GM12878 (cell line): ENCODE measurements around the gene SNCA. TPM values are rescaled to one million over a fixed set of nuclear protein-coding genes. Genes with fewer than 3 reads are reported as not detected.

ENCODE experiments used
- ATAC-seq: fragments of 200-7000 bp; cut with Tn5 transposase; 3 replicates; pipeline ENCODE4 v1.9.1; 2020; ENCODE audit warnings: mild to moderate bottlenecking, moderate library complexity
- BruUV-seq: library from RNA; stranded (reverse); fragments of 400-500 nt; replicated peaks from 2 replicates; lab custom pipeline; 2021; lab: Mats Ljungman, UMichigan
- CTCF ChIA-PET: fragments of 300-600 bp; sonication (Branson Sonifier 250); formaldehyde crosslinking; extraction: SDS; loops from one replicate; lab custom pipeline; 2021; ENCODE audit warnings: inconsistent platforms; lab: Yijun Ruan, JAX
- POLR2A ChIA-PET: fragments of 350-600 bp; formaldehyde crosslinking; extraction: SDS; loops from one replicate; lab custom pipeline; 2021; ENCODE audit warnings: inconsistent platforms; lab: Charles Lee
- RAD21 ChIA-PET: fragments of 300-600 bp; sonication (Branson Sonifier 250); formaldehyde crosslinking; loops from one replicate; lab custom pipeline; 2023; ENCODE audit warnings: antibody characterized with exemption; ENCODE audit not compliant: unreplicated experiment; lab: Charles Lee
- SMC1A ChIA-PET: fragments of 300-600 bp; sonication (Branson Sonifier 250); formaldehyde crosslinking; loops from one replicate; lab custom pipeline; 2023; ENCODE audit not compliant: unreplicated experiment, uncharacterized antibody; lab: Charles Lee
- DNase-seq: peaks from one replicate; pipeline ENCODE4 v3.0.0-alpha.2; 2011; ENCODE audit warnings: low read depth, low spot score
- FAIRE-seq: peaks from 3 replicates; lab custom pipeline; 2011; peaks lifted over from hg19 to GRCh38; lab: Jason Lieb, UNC
- H2AFZ ChIP-seq: 2 replicates; pipeline ENCODE4 v1.6.0; 2011; ENCODE audit warnings: low read depth, low read length, control low read depth; ENCODE audit not compliant: control insufficient read depth
- H3K27ac ChIP-seq: 2 replicates; pipeline ENCODE4 v1.5.1; 2011; ENCODE audit warnings: control low read depth; ENCODE audit not compliant: control insufficient read depth, insufficient read depth
- H3K27me3 ChIP-seq, 2 experiments: replicated peaks in 1 of 2; 2 replicates each; pipeline versions ENCODE4 v1.6.0 to v1.6.1; 2011; ENCODE audit warnings: low read length in 1 of 2; ENCODE audit not compliant: control insufficient read depth in 2 of 2, insufficient read depth in 2 of 2
- H3K36me3 ChIP-seq, 2 experiments: 2 replicates each; pipeline ENCODE4 v1.5.1; 2011; ENCODE audit warnings: low read length in 1 of 2; ENCODE audit not compliant: control insufficient read depth in 2 of 2, insufficient read depth in 2 of 2
- H3K4me1 ChIP-seq: 2 replicates; pipeline ENCODE4 v1.6.1; 2011; ENCODE audit warnings: mild to moderate bottlenecking, low read length, moderate library complexity, mixed read lengths; ENCODE audit not compliant: control insufficient read depth, insufficient read depth
- H3K4me2 ChIP-seq: 2 replicates; pipeline ENCODE4 v1.6.0; 2011; ENCODE audit warnings: control low read depth; ENCODE audit not compliant: control insufficient read depth, insufficient read depth
- H3K4me3 ChIP-seq: fragments of 200-600 bp; sonication (generic); 2 replicates; pipeline ENCODE4 v1.5.1; 2016
- H3K79me2 ChIP-seq: 2 replicates; pipeline ENCODE4 v1.6.0; 2011; ENCODE audit warnings: low read length; ENCODE audit not compliant: control insufficient read depth, insufficient read depth
- H3K9ac ChIP-seq: 2 replicates; pipeline ENCODE4 v1.8.0; 2011; ENCODE audit warnings: low read length, control low read depth, mixed read lengths; ENCODE audit not compliant: control insufficient read depth, insufficient read depth
- H3K9me3 ChIP-seq: replicated peaks from 3 replicates; pipeline ENCODE4 v1.5.1; 2011; ENCODE audit warnings: mild to moderate bottlenecking, low read length; ENCODE audit not compliant: control insufficient read depth, insufficient read depth
- H4K20me1 ChIP-seq: 2 replicates; pipeline ENCODE4 v1.6.0; 2011; ENCODE audit not compliant: control insufficient read depth, insufficient read depth
- ATF2 ChIP-seq: IDR thresholded peaks from 2 replicates; pipeline ENCODE4 v1.6.1; 2012; ENCODE audit warnings: low read length, inconsistent platforms
- BHLHE40 ChIP-seq, 2 experiments: fragments of 450-650 bp in 1 of 2; IDR thresholded peaks; 2 replicates each; pipeline ENCODE4 v1.6.1; 2011 to 2017; ENCODE audit warnings: low read depth in 2 of 2, borderline replicate concordance in 1 of 2, improper control_type of control experiment in 1 of 2, low read length in 1 of 2, mild to moderate bottlenecking in 1 of 2
- CEBPZ ChIP-seq: fragments of 150-350 bp; IDR thresholded peaks from 2 replicates; pipeline ENCODE4 v1.6.1; 2016; ENCODE audit warnings: low read depth, low read length
- EZH2 ChIP-seq: IDR thresholded peaks from 2 replicates; pipeline ENCODE4 v1.6.1; 2012; ENCODE audit warnings: low read depth, mild to moderate bottlenecking, control low read depth, inconsistent platforms, low read length, borderline replicate concordance; ENCODE audit not compliant: control insufficient read depth
- IRF5 ChIP-seq: fragments of 450-650 bp; IDR thresholded peaks from 2 replicates; pipeline ENCODE4 v1.6.1; 2017; ENCODE audit warnings: borderline replicate concordance
- KAT2A ChIP-seq: conservative IDR thresholded peaks from 2 replicates; pipeline ENCODE4 v1.6.1; 2011; ENCODE audit warnings: low read depth, low read length; ENCODE audit not compliant: control insufficient read depth
- MEF2B ChIP-seq: fragments of 450-650 bp; IDR thresholded peaks from 2 replicates; pipeline ENCODE4 v1.6.1; 2018; ENCODE audit warnings: mild to moderate bottlenecking, moderate library complexity; ENCODE audit not compliant: partially characterized antibody, poor library complexity, severe bottlenecking
- MLLT1 ChIP-seq: fragments of 450-650 bp; IDR thresholded peaks from 2 replicates; pipeline ENCODE4 v1.6.1; 2016; ENCODE audit warnings: mild to moderate bottlenecking
- NFYB ChIP-seq: IDR thresholded peaks from 2 replicates; pipeline ENCODE4 v1.6.1; 2011; ENCODE audit warnings: low read depth, mild to moderate bottlenecking, low read length, improper control_type of control experiment, moderate library complexity; ENCODE audit not compliant: insufficient read depth
- NKRF ChIP-seq: fragments of 450-650 bp; conservative IDR thresholded peaks from 2 replicates; pipeline ENCODE4 v1.6.1; 2017; ENCODE audit warnings: mild to moderate bottlenecking, moderate library complexity
- WGBS: methylation state at CpG from one replicate; pipeline ENCODE4 v1.1.6; 2016; ENCODE audit warnings: low lambda C conversion rate; ENCODE audit not compliant: insufficient replicate concordance, insufficient coverage; ENCODE audit errors: missing lambda C conversion rate; 5-methylcytosine and 5-hydroxymethylcytosine counted together
- in situ Hi-C: fragments of 300-500 bp; cut with MboI; formaldehyde crosslinking; loops from 9 replicates; pipeline ENCODE4 v1.14.3; 2018; ENCODE audit warnings: mixed read lengths
- intact Hi-C: fragments of 100-400 bp; cut with micrococcal nuclease; formaldehyde crosslinking; loops from one replicate; pipeline ENCODE4 v1.14.2; 2022; ENCODE audit not compliant: unreplicated experiment
- polyA plus RNA-seq, 11 experiments: library from polyadenylated mRNA; depleted of rRNA in 4 of 11; unstranded in 6 of 11; stranded (reverse) in 5 of 11; fragments of >200 nt; fragmentation: Nextera tagmentation in 4 of 11; fragmentation: Illumina TruSeq in 1 of 11; extraction: Ambion mirVana in 4 of 11; extraction: Trizol in 1 of 11; gene quantifications; 1 replicate in 1 of 11; 2 replicates in 10 of 11; pipeline versions ENCODE4 v1.2.1 to v1.2.3, GENCODE V29; 2011 to 2016; ENCODE audit warnings: inconsistent platforms in 2 of 11, missing spikeins in 2 of 11, low read depth in 1 of 11
- total RNA-seq, 4 experiments: library from RNA; depleted of rRNA in 3 of 4; stranded (reverse); fragments of >200 nt in 3 of 4; fragmentation: Illumina TruSeq in 1 of 4; extraction: Trizol in 1 of 4; gene quantifications; 2 replicates each; pipeline versions ENCODE4 v1.2.1 to v1.2.3, GENCODE V29; 2013 to 2021

The SNCA gene
- total and polyA plus RNA-seq, 10 of the 15 experiments (the other 5 are each of a cell fraction or from before 2014, with no cell fraction given), result 0.22 TPM; not detected in 9

- Histone ChIP-seq H4K20me1 (no peaks in the 10 kb centered on the region), H3K36me3 (no peaks in the 10 kb centered on the region), H2AFZ (no peak overlapping the region), H3K27ac (no peak overlapping the region), H3K79me2 (no peaks in the 10 kb centered on the region), H3K27me3 (no peaks in the 10 kb centered on the region), H3K9me3 (no peaks in the 10 kb centered on the region), H3K4me3 (no peak overlapping the region), H3K9ac (no peak overlapping the region), H3K4me1 (no peaks in the 10 kb centered on the region), H3K4me2 (no peak overlapping the region)
- ChIA-PET SMC1A (no interaction called here), CTCF (no interaction called here), POLR2A (interaction anchor here (0.6 kb wide), 1 partner anchor 111 kb away, joined by 4 read pairs; no protein-coding TSS in a partner anchor), RAD21 (no interaction called here)
- ATAC-seq (no peak), DNase-seq (no peak), FAIRE-seq (no peak)
- TF ChIP-seq IRF5 (no peak), MEF2B (no peak), CEBPZ (no peak), BHLHE40 (IDR thresholded peaks at IDR 0.05; ENCODE audit: borderline replicate concordance in 1 of 2, low read depth in 2 of 2, low read length in 1 of 2) (no peak), KAT2A (no peak), EZH2 (no peak), NFYB (no peak), MLLT1 (no peak), ATF2 (no peak), NKRF (no peak)
- WGBS, result 52% methylated on average over 2 of the region's 2 CpGs
- intact Hi-C loops, result loop anchor here (10.0 kb wide), 1 partner anchor 268 kb away; no protein-coding TSS in a partner anchor
- no TSS peak for BruUV-seq
- in situ Hi-C loops, result no loop called here
Observed at GRCh38 chr4:89722517-89722916, 114.4 kb downstream of the SNCA start.
